ENCODE results near the gene LYRM1.

GRCh38 chr16:20897922-20898321 is 2.6 kb upstream of the LYRM1 start:
- TF ChIP-seq ZNF274 (IDR thresholded peaks at IDR 0.05; ENCODE audit: low read depth, low read length), result no peak
- no peak for TF ChIP-seq YY1 (IDR thresholded peaks at IDR 0.05; ENCODE audit: insufficient read depth, insufficient read length)
- TF ChIP-seq SUZ12 (IDR thresholded peaks at IDR 0.05; ENCODE audit: extremely low read depth, insufficient read depth, insufficient read length), result no peak

Data from NT2/D1 (cell line).